ENCODE measurements around the gene NMUR2. TPM values are rescaled to one million over a fixed set of nuclear protein-coding genes. Genes with fewer than 3 reads are reported as not detected.

NMUR2 gene
- total RNA-seq, 3 donors from 2014 or later (not counting 1 experiment from before 2014, with no cell fraction given): not detected

- no peak overlapping the region for H3K4me3 Mint-ChIP-seq
- no peaks in the 10 kb centered on the region for H3K4me1 Mint-ChIP-seq
- Histone ChIP-seq H3K9me3 (ENCODE audit: control insufficient read depth, insufficient read depth, low read length) (no peaks in the 10 kb centered on the region), H3K27ac (ENCODE audit: low read length) (no peak overlapping the region), H3K27me3 (ENCODE audit: control insufficient read depth, insufficient read depth, low read length) (no peaks in the 10 kb centered on the region), H3K36me3 (ENCODE audit: control insufficient read depth, insufficient read depth, low read length) (no peaks in the 10 kb centered on the region), H3K4me3 (ENCODE audit: low read length) (no peak overlapping the region), H3K4me1 (ENCODE audit: control insufficient read depth, insufficient read depth, low read length) (no peaks in the 10 kb centered on the region)
- ATAC-seq: no peak
- TF ChIP-seq CTCF (IDR thresholded peaks at IDR 0.05): no peak
- no peaks in the 10 kb centered on the region for H3K36me3 Mint-ChIP-seq
- H3K27me3 Mint-ChIP-seq (ENCODE audit: low read depth in 2 of 2): peaks cover 0 to 2% of the 10 kb centered on the region in 2 donors
- intact Hi-C loops (cut with micrococcal nuclease): no loop called here
- H3K9me3 Mint-ChIP-seq: no peaks in the 10 kb centered on the region
- DNase-seq: no peak
- no peak overlapping the region for H3K27ac Mint-ChIP-seq
These were observed 40.2 kb downstream of the NMUR2 start for GRCh38 chr5:152364899-152365298.

GRCh38 chr5:152364172-152364571, 40.9 kb downstream of the NMUR2 start:
- DNase-seq: no peak
- no peaks in the 10 kb centered on the region for H3K27me3 ChIP-seq (ENCODE audit: control insufficient read depth, insufficient read depth, low read length)
- H3K4me1 ChIP-seq (ENCODE audit: control insufficient read depth, insufficient read depth, low read length): no peaks in the 10 kb centered on the region
- no peaks in the 10 kb centered on the region for H3K9me3 Mint-ChIP-seq
- H3K27ac ChIP-seq (ENCODE audit: low read length): no peak overlapping the region
- no peak overlapping the region for H3K4me3 Mint-ChIP-seq
- intact Hi-C loops (cut with micrococcal nuclease): no loop called here
- H3K9me3 ChIP-seq (ENCODE audit: control insufficient read depth, insufficient read depth, low read length): no peaks in the 10 kb centered on the region
- no peaks in the 10 kb centered on the region for H3K4me1 Mint-ChIP-seq
- no peak overlapping the region for H3K27ac Mint-ChIP-seq
- H3K36me3 Mint-ChIP-seq: no peaks in the 10 kb centered on the region
- no peak for TF ChIP-seq CTCF (IDR thresholded peaks at IDR 0.05)
- no peaks in the 10 kb centered on the region for H3K36me3 ChIP-seq (ENCODE audit: control insufficient read depth, insufficient read depth, low read length)
- 80% methylated on average over 4 of the region's 4 CpGs for WGBS (ENCODE audit: insufficient coverage)
- peaks cover 0 to 2% of the 10 kb centered on the region in 2 donors for H3K27me3 Mint-ChIP-seq (ENCODE audit: low read depth in 2 of 2)
- H3K4me3 ChIP-seq (ENCODE audit: low read length): no peak overlapping the region
- ATAC-seq: no peak

GRCh38 chr5:152358861-152359568, 46.1 kb downstream of the NMUR2 start:
- Mint-ChIP-seq H3K9me3 (no peaks in the 10 kb centered on the region), H3K4me1 (no peaks in the 10 kb centered on the region), H3K4me3 (no peak overlapping the region), H3K27ac (no peak overlapping the region), H3K27me3 (ENCODE audit: low read depth in 2 of 2) (peaks cover under 1 to 2% of the 10 kb centered on the region in 2 donors), H3K36me3 (no peaks in the 10 kb centered on the region)
- no peaks in the 10 kb centered on the region for H3K36me3 ChIP-seq (ENCODE audit: control insufficient read depth, insufficient read depth, low read length)
- no peak overlapping the region for H3K4me3 ChIP-seq (ENCODE audit: low read length)
- H3K27ac ChIP-seq (ENCODE audit: low read length): no peak overlapping the region
- H3K4me1 ChIP-seq (ENCODE audit: control insufficient read depth, insufficient read depth, low read length): no peaks in the 10 kb centered on the region
- 87% methylated on average over 8 of the region's 9 CpGs for WGBS (ENCODE audit: insufficient coverage)
- intact Hi-C loops (cut with micrococcal nuclease): no loop called here
- DNase-seq (no peak), ATAC-seq (no peak)
- no peaks in the 10 kb centered on the region for H3K27me3 ChIP-seq (ENCODE audit: control insufficient read depth, insufficient read depth, low read length)
- no peak for TF ChIP-seq CTCF (IDR thresholded peaks at IDR 0.05)
- no peaks in the 10 kb centered on the region for H3K9me3 ChIP-seq (ENCODE audit: control insufficient read depth, insufficient read depth, low read length)

DNA sequence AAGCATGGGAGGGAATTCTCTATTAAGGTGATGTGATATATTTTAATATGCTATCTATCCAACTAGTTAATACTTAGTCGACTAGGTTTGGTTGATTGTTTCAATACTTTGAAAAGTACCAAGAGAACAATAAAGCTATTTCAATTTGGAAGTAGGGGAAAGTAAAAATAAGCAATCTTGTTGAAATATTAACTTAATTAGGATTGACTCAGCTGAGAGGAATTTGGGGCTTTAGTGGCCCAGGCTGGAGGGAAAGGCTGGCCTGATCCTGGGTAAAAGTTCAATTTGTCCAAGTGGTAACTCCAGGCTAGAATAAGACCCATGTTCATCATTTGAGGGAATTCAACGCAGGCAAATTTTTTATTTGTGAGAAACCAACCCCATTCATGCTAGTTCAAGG, 48.6 kb downstream of the NMUR2 start:
- H3K4me1 Mint-ChIP-seq: no peaks in the 10 kb centered on the region
- Histone ChIP-seq H3K27ac (ENCODE audit: low read length) (no peak overlapping the region), H3K9me3 (ENCODE audit: control insufficient read depth, insufficient read depth, low read length) (no peaks in the 10 kb centered on the region), H3K4me1 (ENCODE audit: control insufficient read depth, insufficient read depth, low read length) (no peaks in the 10 kb centered on the region), H3K36me3 (ENCODE audit: control insufficient read depth, insufficient read depth, low read length) (no peaks in the 10 kb centered on the region), H3K27me3 (ENCODE audit: control insufficient read depth, insufficient read depth, low read length) (no peaks in the 10 kb centered on the region), H3K4me3 (ENCODE audit: low read length) (no peak overlapping the region)
- H3K4me3 Mint-ChIP-seq: no peak overlapping the region
- peaks cover 2 to 6% of the 10 kb centered on the region in 2 donors for H3K27me3 Mint-ChIP-seq (ENCODE audit: low read depth in 2 of 2)
- H3K9me3 Mint-ChIP-seq: no peaks in the 10 kb centered on the region
- H3K27ac Mint-ChIP-seq: no peak overlapping the region
- H3K36me3 Mint-ChIP-seq: no peaks in the 10 kb centered on the region
- ATAC-seq (no peak), DNase-seq (no peak)
- no peak for TF ChIP-seq CTCF (IDR thresholded peaks at IDR 0.05)
- intact Hi-C loops (cut with micrococcal nuclease): no loop called here
- WGBS (ENCODE audit: insufficient coverage): 94% methylated on average over 1 of the region's 2 CpGs

Data from natural killer cell (primary cell).